ENCODE measurements around the gene SLCO2A1.

The SLCO2A1 gene

GRCh38 chr3:133945381-133946095 is 84.2 kb downstream of the SLCO2A1 start:
- 92% methylated on average over 12 of the region's 12 CpGs for WGBS
- H3K36me3 ChIP-seq (ENCODE audit: insufficient read depth, low read length) = no peaks in the 10 kb centered on the region
- H3K4me3 ChIP-seq (ENCODE audit: low read length) = no peak overlapping the region
- H3K9me3 ChIP-seq (ENCODE audit: insufficient read depth, low read depth, low read length) = no peaks in the 10 kb centered on the region
- H3K27ac ChIP-seq (ENCODE audit: low read depth, low read length) = no peak overlapping the region
- H3K9ac ChIP-seq (ENCODE audit: low read depth, low read length) = no peak overlapping the region
- H3K27me3 ChIP-seq (ENCODE audit: insufficient read depth, low read length) = no peaks in the 10 kb centered on the region
- peaks cover 6% of the 10 kb centered on the region; the same call in 1 of the 2 replicates for H3K4me1 ChIP-seq (ENCODE audit: insufficient read depth, low read length)

GRCh38 chr3:133944641-133945380 is 84.9 kb downstream of the SLCO2A1 start:
- Histone ChIP-seq H3K4me1 (ENCODE audit: insufficient read depth, low read length) (peaks cover 6% of the 10 kb centered on the region; the same call in 1 of the 2 replicates), H3K4me3 (ENCODE audit: low read length) (no peak overlapping the region), H3K27me3 (ENCODE audit: insufficient read depth, low read length) (no peaks in the 10 kb centered on the region), H3K9ac (ENCODE audit: low read depth, low read length) (no peak overlapping the region), H3K9me3 (ENCODE audit: insufficient read depth, low read depth, low read length) (no peaks in the 10 kb centered on the region), H3K27ac (ENCODE audit: low read depth, low read length) (no peak overlapping the region), H3K36me3 (ENCODE audit: insufficient read depth, low read length) (no peaks in the 10 kb centered on the region)
- 94% methylated on average over 13 of the region's 13 CpGs for WGBS

- H3K36me3 ChIP-seq (ENCODE audit: insufficient read depth, low read length) = no peaks in the 10 kb centered on the region
- no peak overlapping the region for H3K9ac ChIP-seq (ENCODE audit: low read depth, low read length)
- no peak overlapping the region for H3K27ac ChIP-seq (ENCODE audit: low read depth, low read length)
- no peak overlapping the region for H3K4me3 ChIP-seq (ENCODE audit: low read length)
- no peaks in the 10 kb centered on the region for H3K9me3 ChIP-seq (ENCODE audit: insufficient read depth, low read depth, low read length)
- 100% methylated on average over 1 of the region's 2 CpGs for WGBS
- no peaks in the 10 kb centered on the region for H3K27me3 ChIP-seq (ENCODE audit: insufficient read depth, low read length)
- H3K4me1 ChIP-seq (ENCODE audit: insufficient read depth, low read length) = peaks cover 1% of the 10 kb centered on the region; the same call in 1 of the 2 replicates
Measured at GRCh38 chr3:133944181-133944580, 85.5 kb downstream of the SLCO2A1 start.

GRCh38 chr3:133943639-133944141 is 86.0 kb downstream of the SLCO2A1 start:
- Histone ChIP-seq H3K4me1 (ENCODE audit: insufficient read depth, low read length) (no peaks in the 10 kb centered on the region), H3K36me3 (ENCODE audit: insufficient read depth, low read length) (no peaks in the 10 kb centered on the region), H3K27me3 (ENCODE audit: insufficient read depth, low read length) (no peaks in the 10 kb centered on the region), H3K27ac (ENCODE audit: low read depth, low read length) (no peak overlapping the region), H3K4me3 (ENCODE audit: low read length) (no peak overlapping the region), H3K9ac (ENCODE audit: low read depth, low read length) (no peak overlapping the region), H3K9me3 (ENCODE audit: insufficient read depth, low read depth, low read length) (no peaks in the 10 kb centered on the region)
- 95% methylated on average over 4 of the region's 5 CpGs for WGBS

GRCh38 chr3:133943031-133943535 is 86.6 kb downstream of the SLCO2A1 start:
- H3K4me1 ChIP-seq (ENCODE audit: insufficient read depth, low read length) = no peaks in the 10 kb centered on the region
- no peaks in the 10 kb centered on the region for H3K36me3 ChIP-seq (ENCODE audit: insufficient read depth, low read length)
- 95% methylated on average over 2 of the region's 2 CpGs for WGBS
- no peaks in the 10 kb centered on the region for H3K27me3 ChIP-seq (ENCODE audit: insufficient read depth, low read length)
- H3K9me3 ChIP-seq (ENCODE audit: insufficient read depth, low read depth, low read length) = no peaks in the 10 kb centered on the region
- no peak overlapping the region for H3K9ac ChIP-seq (ENCODE audit: low read depth, low read length)
- no peak overlapping the region for H3K4me3 ChIP-seq (ENCODE audit: low read length)
- no peak overlapping the region for H3K27ac ChIP-seq (ENCODE audit: low read depth, low read length)

GRCh38 chr3:133941415-133941821 is 88.3 kb downstream of the SLCO2A1 start:
- Histone ChIP-seq H3K4me3 (ENCODE audit: low read length) (no peak overlapping the region), H3K36me3 (ENCODE audit: insufficient read depth, low read length) (no peaks in the 10 kb centered on the region), H3K4me1 (ENCODE audit: insufficient read depth, low read length) (no peaks in the 10 kb centered on the region), H3K9ac (ENCODE audit: low read depth, low read length) (no peak overlapping the region), H3K9me3 (ENCODE audit: insufficient read depth, low read depth, low read length) (no peaks in the 10 kb centered on the region), H3K27ac (ENCODE audit: low read depth, low read length) (no peak overlapping the region), H3K27me3 (ENCODE audit: insufficient read depth, low read length) (no peaks in the 10 kb centered on the region)
- WGBS = 48% methylated on average over 7 of the region's 7 CpGs

GRCh38 chr3:133940536-133940935 is 89.2 kb downstream of the SLCO2A1 start:
- H3K27me3 ChIP-seq (ENCODE audit: insufficient read depth, low read length) = no peaks in the 10 kb centered on the region
- 87% methylated on average over 10 of the region's 10 CpGs for WGBS

GRCh38 chr3:133939463-133939835 is 90.3 kb downstream of the SLCO2A1 start:
- Histone ChIP-seq H3K36me3 (ENCODE audit: insufficient read depth, low read length) (no peaks in the 10 kb centered on the region), H3K4me1 (ENCODE audit: insufficient read depth, low read length) (no peaks in the 10 kb centered on the region), H3K27ac (ENCODE audit: low read depth, low read length) (no peak overlapping the region), H3K9me3 (ENCODE audit: insufficient read depth, low read depth, low read length) (no peaks in the 10 kb centered on the region), H3K9ac (ENCODE audit: low read depth, low read length) (no peak overlapping the region), H3K4me3 (ENCODE audit: low read length) (no peak overlapping the region), H3K27me3 (ENCODE audit: insufficient read depth, low read length) (no peaks in the 10 kb centered on the region)
- 83% methylated on average over 1 of the region's 1 CpG for WGBS

More at GRCh38 chr3:133940536-133940935, 89.2 kb downstream of the SLCO2A1 start:
- Histone ChIP-seq H3K27ac (ENCODE audit: low read depth, low read length) (no peak overlapping the region), H3K36me3 (ENCODE audit: insufficient read depth, low read length) (no peaks in the 10 kb centered on the region), H3K4me3 (ENCODE audit: low read length) (no peak overlapping the region), H3K9ac (ENCODE audit: low read depth, low read length) (no peak overlapping the region), H3K4me1 (ENCODE audit: insufficient read depth, low read length) (no peaks in the 10 kb centered on the region), H3K9me3 (ENCODE audit: insufficient read depth, low read depth, low read length) (no peaks in the 10 kb centered on the region)

GRCh38 chr3:133938770-133939462 is 90.8 kb downstream of the SLCO2A1 start:
- WGBS = 78% methylated on average over 2 of the region's 2 CpGs
- Histone ChIP-seq H3K4me3 (ENCODE audit: low read length) (no peak overlapping the region), H3K9ac (ENCODE audit: low read depth, low read length) (no peak overlapping the region), H3K36me3 (ENCODE audit: insufficient read depth, low read length) (no peaks in the 10 kb centered on the region), H3K27ac (ENCODE audit: low read depth, low read length) (no peak overlapping the region), H3K4me1 (ENCODE audit: insufficient read depth, low read length) (no peaks in the 10 kb centered on the region), H3K9me3 (ENCODE audit: insufficient read depth, low read depth, low read length) (no peaks in the 10 kb centered on the region), H3K27me3 (ENCODE audit: insufficient read depth, low read length) (no peaks in the 10 kb centered on the region)

- Histone ChIP-seq H3K27ac (ENCODE audit: low read depth, low read length) (no peak overlapping the region), H3K36me3 (ENCODE audit: insufficient read depth, low read length) (no peaks in the 10 kb centered on the region), H3K27me3 (ENCODE audit: insufficient read depth, low read length) (no peaks in the 10 kb centered on the region), H3K4me3 (ENCODE audit: low read length) (no peak overlapping the region), H3K9ac (ENCODE audit: low read depth, low read length) (no peak overlapping the region), H3K9me3 (ENCODE audit: insufficient read depth, low read depth, low read length) (no peaks in the 10 kb centered on the region), H3K4me1 (ENCODE audit: insufficient read depth, low read length) (no peaks in the 10 kb centered on the region)
- 92% methylated on average over 10 of the region's 10 CpGs for WGBS
Measured at GRCh38 chr3:133937756-133938601, 91.7 kb downstream of the SLCO2A1 start.

All from HUES64 (cell line).